GM18909 (cell line): Measurements from ENCODE around the gene KCTD5.
"Not testable (repeated sequence)": the region's sequence is repeated elsewhere in the genome, so short reads cannot be mapped to it uniquely, and the experiment has no call there.

Experiments used
- ATAC-seq: cut with Tn5 transposase; IDR thresholded peaks from one replicate; pipeline ENCODE4 v1.9.1; 2021; ENCODE audit warnings: mild to moderate bottlenecking; ENCODE audit not compliant: unreplicated experiment, poor library complexity

The KCTD5 gene

GRCh38 chr16:2692948-2693651 lies 10.8 kb downstream of the KCTD5 start:
- ATAC-seq, result no peak

- not testable (repeated sequence) for ATAC-seq
Measured at GRCh38 chr16:2696601-2697250, 14.4 kb downstream of the KCTD5 start.

DNA sequence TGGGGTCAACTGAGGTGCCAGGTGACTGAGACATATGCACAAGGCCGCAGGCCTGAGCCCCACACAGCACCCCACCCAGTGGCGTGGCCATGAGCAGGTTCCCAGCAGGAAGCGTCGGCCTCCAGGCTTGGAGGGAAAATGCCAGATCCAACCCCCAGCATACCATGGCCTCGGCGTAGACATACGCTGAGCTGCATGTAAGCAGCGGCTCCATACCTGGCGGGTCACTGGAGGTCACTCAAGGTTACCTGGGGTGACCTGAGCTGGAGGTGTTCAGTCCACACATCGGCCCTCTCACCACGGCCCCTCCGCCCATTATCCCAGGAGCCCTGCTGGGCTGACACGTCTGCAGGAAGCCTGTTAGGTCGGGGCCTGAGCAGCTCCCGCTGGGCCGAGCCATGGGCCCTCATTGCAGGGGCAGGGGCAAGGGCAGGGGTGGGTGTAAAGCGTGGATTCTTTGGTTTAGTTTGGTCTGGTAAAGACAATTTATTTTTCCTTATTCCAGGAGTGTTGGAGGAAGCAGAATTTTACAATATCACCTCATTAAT lies 15.2 kb downstream of the KCTD5 start:
- ATAC-seq, result no peak

GRCh38 chr16:2698103-2698870 lies 16.0 kb downstream of the KCTD5 start:
- ATAC-seq, result no peak

GRCh38 chr16:2698965-2699750 lies 16.8 kb downstream of the KCTD5 start:
- ATAC-seq, result no peak

DNA sequence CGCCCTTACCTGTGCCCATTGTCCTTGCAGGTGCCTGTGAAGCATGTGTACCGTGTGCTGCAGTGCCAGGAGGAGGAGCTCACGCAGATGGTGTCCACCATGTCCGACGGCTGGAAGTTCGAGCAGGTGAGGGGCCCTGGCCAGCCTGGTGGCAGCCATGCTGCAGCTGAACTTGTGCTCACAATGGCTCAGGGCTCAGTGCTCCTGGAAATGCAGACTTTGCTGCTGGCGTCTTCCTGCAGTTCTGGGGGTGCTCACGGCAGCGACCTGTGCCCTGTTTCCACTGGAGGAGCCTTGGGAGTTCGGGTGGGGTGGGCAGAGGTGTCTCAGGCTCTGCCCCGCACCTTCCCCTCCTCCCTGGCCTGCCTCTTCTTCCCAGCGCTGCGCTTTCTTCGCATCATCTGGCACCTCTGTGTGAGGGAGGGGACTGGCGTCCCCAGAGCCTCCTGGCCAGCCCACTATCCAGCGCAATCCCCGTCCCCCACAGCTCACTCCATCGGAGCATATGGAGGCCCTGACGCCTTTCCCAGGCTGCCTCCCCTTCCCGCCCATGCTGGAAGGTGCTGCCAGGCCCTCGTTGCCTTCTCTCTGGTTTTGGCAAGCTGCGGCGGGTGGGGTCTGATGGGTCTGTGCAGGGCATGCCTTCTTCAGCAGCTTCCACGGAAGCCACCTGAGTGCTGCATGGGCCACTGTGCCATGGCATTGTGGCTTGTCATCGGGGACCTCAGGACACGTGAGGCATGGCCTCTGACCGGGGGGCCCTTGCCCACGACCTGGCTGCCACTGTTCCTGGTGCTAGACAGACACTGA lies 17.7 kb downstream of the KCTD5 start:
- ATAC-seq, result no peak

DNA sequence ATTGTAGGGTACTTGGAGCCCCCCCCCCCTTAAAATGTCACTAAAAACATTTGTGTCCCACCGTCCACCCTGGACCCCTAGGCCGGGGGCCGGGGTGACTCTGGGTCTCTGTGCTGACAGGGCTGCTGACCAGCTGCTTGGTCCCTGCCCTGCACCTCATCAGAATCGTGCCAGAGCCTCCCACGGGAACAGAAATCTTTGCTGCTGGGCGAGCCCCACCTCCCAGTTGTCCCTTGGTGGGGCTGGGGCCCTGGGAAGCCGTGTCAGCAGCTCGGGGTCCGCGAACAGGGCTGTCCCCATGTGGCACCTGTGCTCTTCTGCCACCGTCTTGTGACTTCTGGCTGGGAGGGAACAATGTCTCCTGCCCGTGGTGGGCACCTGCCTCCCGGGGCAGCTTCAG lies 18.5 kb downstream of the KCTD5 start:
- ATAC-seq, result no peak

DNA sequence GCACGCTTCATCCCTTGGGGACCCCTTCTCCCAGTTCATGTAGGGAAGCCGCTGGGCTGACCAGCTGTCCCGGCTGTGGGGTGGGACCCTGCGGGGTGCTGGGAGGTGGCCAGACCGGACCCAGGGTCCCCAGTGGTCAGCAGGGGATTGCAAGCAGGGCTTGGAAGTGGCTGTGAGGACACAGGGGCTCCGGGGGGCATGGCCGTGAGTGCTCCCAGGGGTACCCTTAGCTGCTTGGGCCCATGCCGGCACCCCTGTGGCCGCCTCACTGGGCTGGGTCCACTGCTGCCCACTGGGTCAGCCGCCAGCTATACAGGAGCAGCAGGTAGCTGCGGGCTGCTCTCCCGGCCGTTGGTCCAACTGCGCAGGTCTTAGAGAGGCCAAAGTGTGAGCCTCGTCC lies 18.9 kb downstream of the KCTD5 start:
- no peak for ATAC-seq

- no peak for ATAC-seq
Measured at GRCh38 chr16:2701713-2702437, 19.6 kb downstream of the KCTD5 start.

- no peak for ATAC-seq
Measured at GRCh38 chr16:2702438-2702825, 20.1 kb downstream of the KCTD5 start.

DNA sequence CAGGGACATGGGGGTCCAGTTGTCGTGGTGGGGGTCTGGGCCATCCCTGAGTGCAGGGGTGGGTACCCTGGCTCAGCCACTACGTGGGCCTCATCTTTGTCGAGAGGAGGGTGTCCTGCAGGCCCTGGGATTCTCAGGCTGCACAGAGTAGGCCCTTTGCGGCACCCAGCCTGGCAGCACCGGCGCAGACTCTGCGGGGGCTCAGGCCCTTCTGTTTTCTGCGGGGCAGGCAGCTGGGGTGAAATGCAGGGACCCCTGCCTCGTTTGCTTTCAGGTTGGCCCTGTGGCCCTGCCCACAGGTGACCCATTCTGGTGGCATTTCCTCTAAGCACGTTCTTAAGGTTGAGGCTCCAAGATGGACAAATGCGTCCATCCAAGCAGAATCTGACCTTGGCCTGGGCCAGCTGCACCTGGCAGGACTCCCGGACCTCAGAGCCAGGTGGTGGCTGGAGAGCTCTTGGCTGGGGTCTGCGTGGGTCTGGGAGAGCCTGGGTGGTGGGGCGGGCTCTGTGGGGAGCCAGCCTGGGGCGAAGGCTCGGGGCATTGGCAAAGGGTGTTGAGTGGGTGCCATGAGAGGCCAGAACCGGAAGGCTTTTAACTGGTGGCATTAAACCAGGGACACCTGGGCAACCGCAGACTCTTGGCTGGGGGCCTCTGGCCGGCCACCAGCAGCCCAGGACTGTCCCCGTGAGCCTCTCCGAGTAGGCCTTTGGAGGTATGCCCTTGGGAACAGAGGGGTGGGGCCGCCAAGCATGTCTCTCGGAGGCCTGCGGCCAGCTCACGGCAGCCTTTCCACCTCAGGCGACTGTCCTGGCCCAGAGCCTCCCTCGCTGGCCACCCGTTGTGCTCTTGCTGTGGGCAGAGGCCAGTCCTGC lies 20.8 kb downstream of the KCTD5 start:
- no peak for ATAC-seq

DNA sequence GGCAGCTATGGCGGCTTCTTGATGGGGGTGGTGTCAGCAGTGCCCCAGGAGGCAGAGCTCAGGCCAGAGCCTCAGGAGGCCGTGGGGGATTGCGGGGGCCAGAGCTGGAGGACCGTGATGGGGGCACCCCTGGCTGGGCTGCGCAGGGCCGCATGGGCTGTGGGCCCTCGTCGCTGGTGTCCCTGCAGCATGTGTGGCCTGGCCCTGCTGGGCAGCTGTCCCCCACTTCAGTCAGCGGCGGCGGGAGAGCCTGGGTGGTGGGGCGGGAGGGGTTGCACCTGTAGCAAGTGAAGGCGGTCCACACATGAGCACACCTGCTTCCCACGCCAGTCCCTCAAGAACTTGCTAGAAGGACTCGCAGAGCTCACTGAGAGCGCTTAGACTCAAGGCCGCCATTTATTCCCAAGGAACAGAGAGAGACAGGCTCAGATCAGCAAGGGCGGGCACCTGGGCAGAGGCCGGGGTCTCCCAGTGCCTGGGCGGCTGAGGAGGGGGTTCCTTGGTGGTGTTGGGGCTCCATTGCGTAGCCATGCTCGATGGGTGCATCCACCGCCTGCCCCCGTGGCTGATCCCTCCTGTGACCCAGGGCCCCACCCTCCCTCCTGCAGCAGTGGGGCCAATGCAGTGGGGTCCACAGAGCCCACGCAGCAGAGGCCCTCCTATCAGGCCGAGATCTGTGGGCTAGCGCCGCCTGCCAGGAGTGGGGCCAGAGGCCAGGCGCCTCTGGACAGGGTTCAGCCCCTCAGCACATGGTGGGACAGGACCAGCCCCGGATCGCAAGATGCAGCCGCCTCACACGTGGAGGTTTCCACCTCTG lies 22.1 kb downstream of the KCTD5 start:
- no peak for ATAC-seq

DNA sequence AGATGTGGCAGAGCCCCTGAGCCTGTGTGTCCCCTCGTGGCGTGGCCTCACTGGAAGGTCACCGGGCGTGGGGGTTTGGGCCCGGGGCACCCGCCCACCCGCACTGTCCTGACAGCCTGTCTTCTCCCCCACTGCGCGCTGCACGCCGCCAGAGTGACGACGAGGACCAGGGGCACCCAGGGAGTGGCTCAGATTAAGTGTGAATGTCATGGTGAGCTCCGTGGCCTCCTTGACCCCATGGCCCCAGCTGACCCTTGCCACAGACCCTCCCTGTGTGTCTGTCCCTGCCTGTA lies 22.6 kb downstream of the KCTD5 start:
- ATAC-seq, result no peak

- ATAC-seq, result no peak
Measured at GRCh38 chr16:2705351-2705750, 23.0 kb downstream of the KCTD5 start.

GRCh38 chr16:2706085-2706484 lies 23.8 kb downstream of the KCTD5 start:
- no peak for ATAC-seq

DNA sequence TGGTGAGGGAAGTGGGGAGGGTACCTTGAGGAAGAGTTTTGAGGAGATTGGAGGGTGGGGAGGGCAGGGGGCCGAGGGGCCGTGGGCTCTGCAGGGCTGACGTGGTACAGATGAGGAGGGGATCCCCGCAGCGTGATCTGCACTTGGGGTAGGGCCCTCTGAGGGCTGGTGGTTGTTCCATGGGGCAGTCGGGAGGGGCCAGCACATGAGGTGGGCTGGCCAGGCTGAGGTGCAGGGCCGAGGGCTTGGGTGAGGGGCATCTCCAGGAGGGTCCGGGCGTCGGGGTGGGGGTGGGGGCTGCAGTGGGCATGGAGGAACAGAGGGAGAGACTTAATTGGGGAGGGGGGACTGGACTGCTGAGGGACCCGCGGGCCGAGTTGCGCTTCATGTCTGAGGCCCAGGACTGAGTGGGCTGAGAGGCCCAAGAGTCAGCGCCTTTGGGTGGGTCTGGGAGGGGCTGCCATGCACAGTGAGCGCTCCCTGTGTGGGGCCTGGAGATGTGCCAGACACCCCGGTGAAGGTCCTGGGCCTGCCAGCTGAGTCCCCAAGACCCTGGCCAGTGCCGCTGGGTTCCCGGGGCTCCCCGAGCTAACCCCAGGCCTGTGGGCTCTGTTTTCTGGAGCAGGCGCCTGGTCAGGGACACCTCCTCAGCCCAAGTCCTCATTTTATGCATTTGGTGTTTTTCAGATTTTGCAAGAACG lies 24.4 kb downstream of the KCTD5 start:
- ATAC-seq, result no peak
